ENCODE measurements around the gene PCK1.

Gene PCK1

DNA sequence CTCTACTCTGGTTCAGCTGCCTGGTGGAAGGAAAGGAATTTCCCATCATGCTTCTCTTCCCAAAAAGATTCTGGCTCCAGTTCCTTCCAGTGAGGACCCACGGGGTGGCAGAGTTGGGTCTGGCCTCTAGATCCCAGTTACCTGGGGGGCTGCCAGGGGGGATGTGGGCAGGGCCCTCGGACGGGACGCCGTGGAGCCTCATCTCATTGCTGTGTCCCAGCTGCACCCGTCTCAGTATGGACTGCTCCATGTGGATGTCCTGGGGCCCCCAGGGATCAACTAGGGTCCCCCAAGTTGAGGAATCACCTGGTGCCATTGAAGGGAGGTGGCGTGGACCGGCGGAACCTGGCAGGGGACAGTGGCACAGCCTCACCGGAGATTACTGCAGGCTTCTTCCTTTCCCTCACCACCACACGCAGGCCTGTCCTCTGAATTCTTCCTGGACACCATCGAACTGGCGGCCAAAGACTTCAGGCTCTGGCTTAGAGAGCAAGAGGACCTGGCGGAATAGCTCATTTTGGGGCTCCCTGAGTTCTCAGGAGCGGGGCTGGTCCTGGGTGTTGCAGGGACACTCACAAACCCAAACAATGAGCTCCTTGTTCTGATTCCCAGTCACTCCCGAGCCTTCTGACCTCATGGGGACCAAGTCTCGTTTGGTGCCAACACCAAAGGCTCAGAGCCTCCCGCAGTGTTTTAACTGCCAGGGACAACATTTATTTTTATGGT is 50.8 kb downstream of the PCK1 start:
- Histone ChIP-seq H3K9ac (ENCODE audit: low read length) (no peak overlapping the region), H3K4me1 (ENCODE audit: control insufficient read depth, insufficient read depth, low read length) (no peaks in the 10 kb centered on the region), H3K4me3 (ENCODE audit: low read depth, low read length) (no peak overlapping the region), H3K9me3 (ENCODE audit: control insufficient read depth, insufficient read depth, low read depth, low read length) (no peaks in the 10 kb centered on the region), H3K27ac (ENCODE audit: low read depth, low read length) (no peak overlapping the region), H3K27me3 (ENCODE audit: control insufficient read depth, insufficient read depth, low read length) (no peaks in the 10 kb centered on the region), H3K36me3 (ENCODE audit: control insufficient read depth, insufficient read depth, low read length) (no peaks in the 10 kb centered on the region)

DNA sequence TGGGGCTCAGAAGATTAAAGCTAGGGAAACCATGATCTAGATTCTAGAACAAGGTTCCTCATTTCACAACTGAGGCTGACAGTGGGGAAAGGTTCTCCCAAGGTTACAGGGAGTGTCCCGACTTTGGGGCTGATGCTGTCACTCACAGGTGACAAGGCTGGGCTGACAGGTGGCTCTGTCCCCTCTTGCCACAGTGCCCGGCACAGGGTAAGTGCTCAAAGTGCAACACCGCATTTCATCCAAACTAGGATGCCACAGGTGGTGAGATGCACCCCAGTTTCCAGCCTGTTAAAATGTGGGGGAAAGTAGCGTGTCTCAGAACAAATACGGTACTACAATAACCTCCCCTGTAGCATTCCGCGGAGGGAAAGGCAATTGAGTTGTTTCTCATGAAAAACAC is 51.5 kb downstream of the PCK1 start:
- no peaks in the 10 kb centered on the region for H3K27me3 ChIP-seq (ENCODE audit: control insufficient read depth, insufficient read depth, low read length)
- no peaks in the 10 kb centered on the region for H3K36me3 ChIP-seq (ENCODE audit: control insufficient read depth, insufficient read depth, low read length)
- no peak overlapping the region for H3K9ac ChIP-seq (ENCODE audit: low read length)
- H3K4me3 ChIP-seq (ENCODE audit: low read depth, low read length) = no peak overlapping the region
- H3K27ac ChIP-seq (ENCODE audit: low read depth, low read length) = no peak overlapping the region
- H3K9me3 ChIP-seq (ENCODE audit: control insufficient read depth, insufficient read depth, low read depth, low read length) = no peaks in the 10 kb centered on the region
- no peaks in the 10 kb centered on the region for H3K4me1 ChIP-seq (ENCODE audit: control insufficient read depth, insufficient read depth, low read length)

DNA sequence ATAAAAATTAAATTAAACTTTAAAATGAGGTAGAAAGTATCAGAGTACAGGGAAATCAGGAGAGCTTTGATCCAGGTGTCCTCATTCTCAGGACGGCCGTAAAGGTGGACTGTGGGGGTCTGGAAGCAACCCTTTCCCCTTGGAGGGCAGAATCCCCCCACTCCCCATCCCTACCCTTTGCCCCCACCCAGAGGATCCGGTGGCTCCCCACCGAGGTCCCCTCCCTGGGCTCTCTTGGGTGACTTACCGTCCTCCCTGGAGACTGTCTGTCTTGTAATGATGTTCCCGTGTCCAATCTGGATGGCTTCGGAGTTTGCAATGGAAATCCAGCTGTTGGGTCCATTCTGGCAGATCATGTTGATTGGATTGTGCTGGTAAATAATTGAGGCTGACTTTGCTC is 52.0 kb downstream of the PCK1 start:
- no peak overlapping the region for H3K4me3 ChIP-seq (ENCODE audit: low read depth, low read length)
- no peak overlapping the region for H3K27ac ChIP-seq (ENCODE audit: low read depth, low read length)
- no peaks in the 10 kb centered on the region for H3K27me3 ChIP-seq (ENCODE audit: control insufficient read depth, insufficient read depth, low read length)
- no peaks in the 10 kb centered on the region for H3K36me3 ChIP-seq (ENCODE audit: control insufficient read depth, insufficient read depth, low read length)
- H3K4me1 ChIP-seq (ENCODE audit: control insufficient read depth, insufficient read depth, low read length) = no peaks in the 10 kb centered on the region
- no peaks in the 10 kb centered on the region for H3K9me3 ChIP-seq (ENCODE audit: control insufficient read depth, insufficient read depth, low read depth, low read length)
- H3K9ac ChIP-seq (ENCODE audit: low read length) = no peak overlapping the region

DNA sequence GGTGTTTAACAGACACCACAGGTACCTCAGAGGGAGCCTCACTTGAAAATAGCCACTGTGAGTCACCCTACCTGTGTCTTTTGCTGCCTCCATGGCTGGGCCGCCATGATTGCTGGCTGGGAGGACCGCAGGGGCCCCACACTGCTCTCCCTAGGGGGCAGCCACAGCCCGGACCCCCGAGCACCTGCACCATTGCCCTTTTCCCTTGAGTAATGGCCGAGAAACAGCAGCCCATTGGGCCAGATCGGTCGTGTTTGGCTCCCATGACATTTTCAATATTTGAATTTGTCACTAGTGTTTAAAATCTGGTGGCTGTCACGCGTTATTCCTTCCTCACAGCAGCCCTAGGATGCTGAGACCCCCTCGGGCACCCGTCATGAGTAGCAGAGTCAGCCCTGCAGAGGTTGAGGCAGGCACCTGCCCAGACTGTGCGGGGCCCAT is 52.6 kb downstream of the PCK1 start:
- Histone ChIP-seq H3K9ac (ENCODE audit: low read length) (no peak overlapping the region), H3K4me3 (ENCODE audit: low read depth, low read length) (no peak overlapping the region), H3K27ac (ENCODE audit: low read depth, low read length) (no peak overlapping the region), H3K27me3 (ENCODE audit: control insufficient read depth, insufficient read depth, low read length) (no peaks in the 10 kb centered on the region), H3K4me1 (ENCODE audit: control insufficient read depth, insufficient read depth, low read length) (no peaks in the 10 kb centered on the region), H3K9me3 (ENCODE audit: control insufficient read depth, insufficient read depth, low read depth, low read length) (no peaks in the 10 kb centered on the region), H3K36me3 (ENCODE audit: control insufficient read depth, insufficient read depth, low read length) (no peaks in the 10 kb centered on the region)

DNA sequence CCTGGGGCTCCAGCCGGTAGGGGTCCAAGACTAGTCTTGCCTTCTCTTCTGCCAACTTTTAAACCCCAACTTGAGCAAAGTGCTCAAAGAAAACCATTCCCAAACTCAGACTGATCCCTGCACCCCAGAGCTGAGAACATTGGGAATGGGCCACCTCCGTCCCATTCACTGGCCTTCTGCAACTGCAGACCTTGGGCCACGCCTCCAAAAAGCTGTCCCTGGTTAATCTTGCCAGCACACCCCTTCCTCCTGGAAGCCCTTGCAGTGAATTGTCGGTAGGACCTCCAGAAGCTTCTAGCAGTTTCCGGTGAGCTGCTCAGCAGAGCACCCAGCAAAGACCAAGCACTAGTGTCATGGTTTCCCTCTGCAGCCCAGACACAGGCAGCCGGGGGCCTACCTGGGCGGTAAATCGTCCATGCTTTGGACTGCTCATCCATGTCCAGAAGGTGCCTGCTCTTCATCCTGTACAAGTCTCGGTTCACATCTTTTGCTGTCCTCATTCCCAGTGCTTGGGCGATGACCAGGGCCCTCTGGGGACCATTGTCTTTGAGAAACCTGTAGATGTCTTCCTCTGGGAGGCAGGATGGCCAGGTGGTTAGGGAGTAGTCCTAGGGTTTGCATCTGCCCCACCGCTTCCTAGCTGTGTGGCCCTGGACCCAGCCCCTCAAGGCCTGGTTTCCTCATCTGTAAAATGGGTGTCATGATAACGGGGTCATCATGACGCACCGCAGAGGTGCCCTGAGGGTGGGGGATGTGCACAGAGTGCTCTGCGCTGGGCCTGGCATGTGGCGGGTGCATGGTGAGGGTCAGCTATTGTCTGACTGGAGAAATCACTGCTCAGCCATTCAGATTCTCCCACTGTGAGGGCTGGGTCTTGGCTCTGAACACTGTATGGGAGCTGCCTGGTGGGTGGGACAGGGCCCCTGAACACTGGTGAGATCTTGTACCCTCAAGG is 53.9 kb downstream of the PCK1 start:
- no peaks in the 10 kb centered on the region for H3K9me3 ChIP-seq (ENCODE audit: control insufficient read depth, insufficient read depth, low read depth, low read length)
- no peak overlapping the region for H3K9ac ChIP-seq (ENCODE audit: low read length)
- H3K27me3 ChIP-seq (ENCODE audit: control insufficient read depth, insufficient read depth, low read length) = no peaks in the 10 kb centered on the region; the same call in 1 of the 2 replicates
- H3K36me3 ChIP-seq (ENCODE audit: control insufficient read depth, insufficient read depth, low read length) = no peaks in the 10 kb centered on the region
- no peak overlapping the region for H3K27ac ChIP-seq (ENCODE audit: low read depth, low read length)
- H3K4me1 ChIP-seq (ENCODE audit: control insufficient read depth, insufficient read depth, low read length) = no peaks in the 10 kb centered on the region
- H3K4me3 ChIP-seq (ENCODE audit: low read depth, low read length) = no peak overlapping the region

DNA sequence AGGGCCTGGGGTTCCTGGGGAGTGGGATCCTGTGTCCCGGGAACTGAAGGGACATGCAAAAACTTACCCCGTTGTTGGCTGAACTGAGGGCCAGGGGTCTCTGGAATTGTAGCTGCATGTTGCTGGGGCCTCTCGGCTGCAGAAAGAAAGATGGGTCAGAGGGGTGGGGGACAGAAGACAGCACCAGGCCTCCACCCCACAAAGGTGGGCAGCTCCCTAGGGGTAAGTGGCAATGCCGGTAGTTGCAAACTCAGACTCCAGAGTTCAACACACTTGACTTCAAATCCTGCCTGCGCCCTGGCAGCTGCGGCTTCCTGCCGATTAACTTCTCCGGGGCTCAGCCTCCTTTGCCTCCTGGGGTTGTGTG is 54.5 kb downstream of the PCK1 start:
- H3K9me3 ChIP-seq (ENCODE audit: control insufficient read depth, insufficient read depth, low read depth, low read length) = no peaks in the 10 kb centered on the region
- no peaks in the 10 kb centered on the region; the same call in 1 of the 2 replicates for H3K27me3 ChIP-seq (ENCODE audit: control insufficient read depth, insufficient read depth, low read length)

DNA sequence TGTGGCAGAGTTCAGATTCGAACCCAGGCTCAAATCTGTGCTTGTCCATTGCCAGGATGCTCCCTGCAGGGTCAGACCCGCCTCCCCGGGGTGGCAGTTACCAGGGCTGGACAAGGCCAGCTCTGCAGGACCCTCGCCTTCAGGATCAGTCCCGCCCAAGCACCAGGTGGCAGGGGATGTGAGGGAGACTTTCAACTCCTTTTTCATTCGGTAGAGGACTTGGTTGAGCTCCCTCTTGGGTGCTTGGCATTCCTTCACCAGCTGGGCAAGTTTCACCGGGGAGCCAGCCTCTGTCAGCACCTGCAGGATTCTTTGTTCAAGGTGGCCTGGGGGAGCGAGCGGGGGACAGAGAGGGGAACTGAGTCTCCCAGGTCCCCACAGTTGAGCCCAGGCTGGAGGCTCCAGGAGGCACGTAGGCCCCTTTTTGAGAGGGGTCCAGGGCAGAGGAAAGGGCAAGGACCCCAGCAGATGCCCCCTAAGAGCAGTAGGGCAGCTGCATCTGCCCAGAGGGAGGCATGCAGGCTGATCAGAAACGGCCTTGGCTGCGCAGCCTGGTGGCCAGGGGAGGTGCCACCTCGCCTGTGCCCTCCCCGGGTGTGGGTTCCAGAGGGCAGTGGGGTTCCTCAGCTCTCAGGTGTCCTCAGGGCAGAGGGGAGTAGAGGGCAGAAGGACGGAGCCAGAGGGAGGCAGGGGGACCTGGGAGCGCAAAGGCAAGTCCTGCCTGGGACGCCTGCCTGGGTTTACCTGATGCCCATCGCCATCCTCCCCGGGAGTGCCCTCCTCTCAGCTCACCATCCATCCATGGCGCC is 55.4 kb downstream of the PCK1 start:
- Histone ChIP-seq H3K9ac (ENCODE audit: low read length) (no peak overlapping the region), H3K4me3 (ENCODE audit: low read depth, low read length) (no peak overlapping the region), H3K4me1 (ENCODE audit: control insufficient read depth, insufficient read depth, low read length) (no peaks in the 10 kb centered on the region), H3K36me3 (ENCODE audit: control insufficient read depth, insufficient read depth, low read length) (no peaks in the 10 kb centered on the region), H3K27ac (ENCODE audit: low read depth, low read length) (no peak overlapping the region), H3K27me3 (ENCODE audit: control insufficient read depth, insufficient read depth, low read length) (no peaks in the 10 kb centered on the region; the same call in 1 of the 2 replicates), H3K9me3 (ENCODE audit: control insufficient read depth, insufficient read depth, low read depth, low read length) (no peaks in the 10 kb centered on the region)

More for the DNA sequence above, 54.5 kb downstream of the PCK1 start:
- Histone ChIP-seq H3K9ac (ENCODE audit: low read length) (no peak overlapping the region), H3K36me3 (ENCODE audit: control insufficient read depth, insufficient read depth, low read length) (no peaks in the 10 kb centered on the region), H3K4me3 (ENCODE audit: low read depth, low read length) (no peak overlapping the region), H3K27ac (ENCODE audit: low read depth, low read length) (no peak overlapping the region), H3K4me1 (ENCODE audit: control insufficient read depth, insufficient read depth, low read length) (no peaks in the 10 kb centered on the region)

DNA sequence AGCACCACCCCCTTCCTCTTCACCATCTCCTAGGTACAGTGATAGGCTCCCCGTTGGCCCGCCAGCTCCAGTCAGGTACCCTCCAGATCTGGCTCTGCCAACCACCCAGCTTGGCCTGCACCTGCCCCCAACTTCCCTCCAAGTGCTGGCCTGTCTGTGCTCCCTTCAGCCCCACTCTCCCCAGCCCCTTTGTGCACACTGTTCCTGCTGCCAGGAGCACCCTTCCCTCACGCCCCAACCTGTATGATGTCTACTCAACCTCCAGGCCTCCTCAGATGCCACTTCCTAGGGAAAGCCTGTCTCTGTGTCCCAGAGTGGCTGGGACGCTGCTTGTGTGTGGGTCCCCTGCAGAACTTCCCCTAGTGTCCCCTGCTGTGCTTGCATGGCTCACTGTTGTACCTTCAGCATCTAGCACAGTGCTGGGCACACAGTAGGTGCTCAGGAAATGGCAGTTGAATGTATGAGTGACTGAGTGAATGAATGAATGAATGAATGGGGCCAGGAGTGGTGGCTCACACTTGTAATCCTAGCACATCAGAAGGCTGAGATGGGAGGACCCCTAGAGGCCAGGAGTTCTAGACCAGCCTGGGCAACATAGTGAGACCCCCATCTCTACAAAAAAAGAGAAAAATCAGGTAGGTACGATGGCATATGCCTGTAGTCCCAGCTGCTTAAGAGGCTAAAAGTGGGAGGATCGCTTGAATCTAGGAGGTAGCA is 56.3 kb downstream of the PCK1 start:
- Histone ChIP-seq H3K27me3 (ENCODE audit: control insufficient read depth, insufficient read depth, low read length) (no peaks in the 10 kb centered on the region; the same call in 1 of the 2 replicates), H3K9me3 (ENCODE audit: control insufficient read depth, insufficient read depth, low read depth, low read length) (no peaks in the 10 kb centered on the region), H3K36me3 (ENCODE audit: control insufficient read depth, insufficient read depth, low read length) (no peaks in the 10 kb centered on the region), H3K4me1 (ENCODE audit: control insufficient read depth, insufficient read depth, low read length) (no peaks in the 10 kb centered on the region), H3K27ac (ENCODE audit: low read depth, low read length) (no peak overlapping the region), H3K9ac (ENCODE audit: low read length) (no peak overlapping the region), H3K4me3 (ENCODE audit: low read depth, low read length) (no peak overlapping the region)
